ENCODE results near the gene MUCL1. TPM values are rescaled to one million over a fixed set of nuclear protein-coding genes. Genes with fewer than 3 reads are reported as not detected.

MUCL1 gene, protein sequence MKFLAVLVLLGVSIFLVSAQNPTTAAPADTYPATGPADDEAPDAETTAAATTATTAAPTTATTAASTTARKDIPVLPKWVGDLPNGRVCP
- not detected for polyA plus RNA-seq

DNA sequence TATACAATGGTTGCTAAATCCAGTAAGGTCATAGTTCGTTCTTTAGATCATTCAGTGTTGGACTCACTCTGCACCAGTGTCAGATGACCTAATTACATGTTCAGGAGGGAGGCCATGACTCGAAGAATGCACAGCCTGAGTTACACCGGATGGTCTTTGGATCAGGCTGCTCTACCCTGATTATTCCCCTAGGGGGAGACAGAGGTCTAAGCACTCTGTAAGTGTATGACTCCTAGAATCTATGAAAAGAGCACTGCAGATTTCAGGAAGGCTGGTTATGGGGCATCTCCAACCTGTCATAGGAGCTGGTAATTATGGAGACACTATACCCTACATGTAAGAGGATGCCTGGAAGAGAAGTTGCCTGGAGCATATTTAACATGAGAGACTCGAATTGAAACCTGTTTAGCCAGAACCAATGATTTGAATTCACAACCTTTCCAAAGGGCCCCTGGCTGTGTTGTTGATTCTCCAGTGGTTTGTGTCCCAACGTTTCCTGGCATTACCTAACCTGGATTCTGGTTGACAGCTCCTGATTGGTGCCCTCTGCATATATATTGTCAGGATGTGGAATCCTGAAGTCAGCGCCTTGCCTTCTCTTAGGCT, at the start of gene MUCL1:
MUCL1 (plus strand) TSS at position 584 of the 606 bp plus-strand sequence. CDS start 67 bp downstream, outside the sequence.
- H3K4me1 Mint-ChIP-seq = no peaks in the 10 kb centered on the region
- H3K36me3 Mint-ChIP-seq = peaks cover 2% of the 10 kb centered on the region
- no peak within 1 kb of the TSS for H3K27ac Mint-ChIP-seq
- H3K9me3 Mint-ChIP-seq = no peaks in the 10 kb centered on the region
- no peak within 1 kb of the TSS for H3K4me3 Mint-ChIP-seq
- peaks cover 14% of the 10 kb centered on the region for H3K27me3 Mint-ChIP-seq

DNA sequence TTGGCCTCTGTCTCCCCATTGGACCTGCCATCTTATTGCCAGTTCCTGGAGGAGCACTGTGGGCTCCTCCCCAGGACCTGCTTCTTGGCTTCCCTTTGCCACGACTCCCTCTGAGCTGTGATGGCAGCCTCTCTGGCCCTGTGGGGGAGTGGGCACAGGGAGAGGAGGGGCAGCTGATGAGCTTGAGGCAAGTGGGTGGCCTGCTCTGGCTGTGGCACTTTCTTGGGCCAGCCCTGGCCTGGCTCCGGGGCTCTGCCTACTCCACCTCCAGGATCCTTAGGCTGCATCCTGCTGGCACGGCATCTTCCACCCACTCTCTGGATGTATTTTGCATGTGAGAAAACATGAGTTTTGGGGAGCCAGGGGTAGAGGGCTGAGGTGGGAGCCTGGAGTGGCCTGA, 32.6 kb upstream of the MUCL1 start:
- H3K36me3 Mint-ChIP-seq = no peaks in the 10 kb centered on the region
- H3K27me3 Mint-ChIP-seq = peaks cover 7% of the 10 kb centered on the region
- no peaks in the 10 kb centered on the region for H3K4me1 Mint-ChIP-seq
- H3K4me3 Mint-ChIP-seq = no peak overlapping the region
- no peak overlapping the region for H3K27ac Mint-ChIP-seq
- peaks cover 1 to 10% (median 7%) of the 10 kb centered on the region in 3 donors for H3K9me3 Mint-ChIP-seq

DNA sequence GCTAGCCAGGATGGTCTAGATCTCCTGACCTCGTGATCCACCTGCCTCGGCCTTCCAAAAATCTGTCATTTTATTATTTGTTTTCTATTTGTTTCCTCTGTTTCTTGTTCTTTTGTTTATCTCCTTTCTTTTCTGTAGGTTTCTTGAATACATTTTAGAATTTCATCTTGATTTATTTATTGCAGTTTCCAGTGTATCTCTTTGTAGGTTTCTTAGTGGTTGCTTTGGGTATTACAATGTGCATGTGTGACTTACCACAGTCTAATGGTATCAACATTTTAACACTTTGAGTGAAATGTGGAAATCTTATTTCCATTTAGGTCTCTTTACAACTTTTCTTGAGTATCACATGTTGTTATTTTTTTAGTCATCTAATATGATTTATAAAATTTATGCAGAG, 29.9 kb upstream of the MUCL1 start:
- H3K36me3 Mint-ChIP-seq = no peaks in the 10 kb centered on the region
- H3K4me1 Mint-ChIP-seq = no peaks in the 10 kb centered on the region
- H3K9me3 Mint-ChIP-seq = peaks cover 1 to 10% (median 7%) of the 10 kb centered on the region in 3 donors
- H3K27ac Mint-ChIP-seq = no peak overlapping the region
- H3K4me3 Mint-ChIP-seq = no peak overlapping the region
- H3K27me3 Mint-ChIP-seq = peaks cover 4% of the 10 kb centered on the region

DNA sequence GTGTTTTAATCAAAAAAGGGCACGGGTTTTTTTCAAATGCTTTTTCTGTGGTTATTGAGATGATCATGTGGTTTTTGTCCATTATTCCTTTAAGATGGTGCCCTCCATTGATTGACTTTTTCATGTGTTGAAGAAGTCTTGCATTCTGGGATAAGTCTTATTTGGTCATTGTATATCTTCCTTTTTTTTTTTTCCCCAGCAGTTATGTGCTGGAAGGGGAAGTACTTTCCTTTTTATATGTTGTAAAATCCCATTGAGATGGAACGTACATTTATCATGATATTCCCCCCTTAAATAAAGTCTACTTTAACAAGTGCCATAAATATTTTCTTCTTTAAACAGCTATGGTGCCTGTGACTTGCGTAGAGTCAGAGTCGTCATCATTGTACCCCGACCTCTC, 24.8 kb upstream of the MUCL1 start:
- no peak overlapping the region for H3K27ac Mint-ChIP-seq
- H3K4me1 Mint-ChIP-seq = no peaks in the 10 kb centered on the region
- no peaks in the 10 kb centered on the region for H3K9me3 Mint-ChIP-seq
- H3K27me3 Mint-ChIP-seq = peaks cover 5% of the 10 kb centered on the region
- H3K36me3 Mint-ChIP-seq = no peaks in the 10 kb centered on the region
- H3K4me3 Mint-ChIP-seq = no peak overlapping the region

DNA sequence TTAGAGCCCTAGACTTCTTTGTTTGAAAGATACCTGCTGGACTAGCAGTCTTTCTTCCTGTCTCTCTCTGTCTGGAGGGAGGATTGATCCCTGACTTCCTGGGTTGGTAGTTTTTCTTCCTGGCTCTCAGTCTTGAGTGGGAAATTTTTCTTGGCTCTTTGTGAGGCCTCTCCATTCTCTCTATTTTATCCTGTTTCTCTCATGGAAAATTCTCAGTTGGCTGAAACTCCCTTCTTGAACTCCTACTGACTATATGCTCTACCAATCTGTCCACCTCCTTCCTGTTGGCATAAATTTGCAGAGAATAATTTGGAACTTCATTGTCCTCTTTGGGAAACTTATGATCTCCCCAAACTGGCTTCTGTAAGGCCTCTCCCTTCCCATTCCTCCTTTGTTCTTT, 24.1 kb upstream of the MUCL1 start:
- H3K27me3 Mint-ChIP-seq = peaks cover 5% of the 10 kb centered on the region
- no peaks in the 10 kb centered on the region for H3K36me3 Mint-ChIP-seq
- H3K9me3 Mint-ChIP-seq = no peaks in the 10 kb centered on the region
- H3K4me3 Mint-ChIP-seq = no peak overlapping the region
- no peak overlapping the region for H3K27ac Mint-ChIP-seq
- H3K4me1 Mint-ChIP-seq = no peaks in the 10 kb centered on the region

DNA sequence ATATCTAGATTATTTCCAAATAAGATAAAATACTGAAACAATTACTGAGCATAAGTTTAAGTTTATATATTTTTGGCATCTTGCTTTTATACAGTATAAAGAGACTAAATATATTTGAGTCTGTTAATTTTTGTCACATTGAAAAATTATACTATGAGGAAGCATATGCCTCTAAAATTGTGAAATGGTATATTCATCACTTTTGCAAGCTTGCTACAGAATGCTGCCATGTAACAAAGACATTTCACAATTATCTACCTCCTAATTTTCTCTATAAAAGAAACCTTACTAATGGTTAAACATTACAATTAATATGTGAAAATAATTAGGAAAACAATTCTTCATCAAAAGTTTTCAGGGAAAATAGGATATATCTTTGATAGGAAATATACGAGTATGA, 22.7 kb upstream of the MUCL1 start:
- Mint-ChIP-seq H3K4me1 (no peaks in the 10 kb centered on the region), H3K4me3 (no peak overlapping the region), H3K27ac (no peak overlapping the region), H3K9me3 (no peaks in the 10 kb centered on the region), H3K36me3 (no peaks in the 10 kb centered on the region), H3K27me3 (peaks cover 11% of the 10 kb centered on the region)

DNA sequence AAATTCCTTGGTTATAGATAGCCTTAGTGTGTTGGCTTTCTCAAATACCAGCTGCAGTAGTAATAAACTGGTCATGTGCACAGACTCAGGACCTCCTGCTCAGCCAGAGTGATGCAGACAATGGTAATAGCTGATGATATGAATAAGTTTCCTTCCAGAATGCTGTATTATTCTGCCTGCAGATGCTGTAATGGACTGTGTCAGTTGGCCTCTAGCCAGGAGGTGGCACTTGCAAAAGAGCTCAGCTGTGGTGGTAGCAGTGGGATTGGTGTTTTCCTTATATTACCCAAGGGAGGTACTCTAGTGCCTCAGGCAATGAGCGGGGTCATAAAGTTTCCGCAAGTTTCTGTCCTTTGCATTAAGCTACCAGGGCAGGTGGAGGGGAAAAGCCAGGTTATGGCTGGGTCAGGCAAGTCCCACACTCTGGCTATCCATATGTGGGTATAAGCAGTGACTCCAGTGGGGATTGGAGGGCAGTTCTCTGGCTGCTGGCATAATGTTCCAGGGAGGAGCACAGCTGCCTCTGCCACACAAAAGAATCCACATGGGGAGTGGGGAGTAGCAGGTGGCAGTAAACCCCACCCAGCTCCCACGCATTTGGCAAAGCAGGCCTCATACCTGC, 14.0 kb upstream of the MUCL1 start:
- H3K36me3 Mint-ChIP-seq = no peaks in the 10 kb centered on the region
- no peak overlapping the region for H3K27ac Mint-ChIP-seq
- no peak overlapping the region for H3K4me3 Mint-ChIP-seq
- peaks cover 15% of the 10 kb centered on the region for H3K27me3 Mint-ChIP-seq
- H3K4me1 Mint-ChIP-seq = no peaks in the 10 kb centered on the region
- H3K9me3 Mint-ChIP-seq = peaks cover 3 to 7% (median 4%) of the 10 kb centered on the region in 3 donors

DNA sequence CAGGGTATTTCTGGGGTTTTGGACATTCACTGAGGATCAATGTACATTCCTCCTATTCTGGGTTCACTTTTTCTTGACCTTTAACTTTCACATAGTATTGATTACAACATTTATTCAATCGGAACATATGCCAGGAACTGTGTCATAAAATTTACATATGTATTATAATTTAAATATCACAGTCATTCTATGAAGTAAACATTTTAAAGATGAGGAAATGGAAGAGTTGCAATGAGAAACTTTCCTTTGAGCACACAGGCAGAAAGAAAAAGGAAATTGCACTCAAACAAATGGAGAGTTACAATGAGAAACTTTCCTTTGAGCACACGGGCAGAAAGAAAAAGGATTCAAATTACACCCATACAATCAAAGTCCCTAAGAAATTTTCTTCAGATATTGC, 3.1 kb downstream of the MUCL1 start:
- Mint-ChIP-seq H3K27ac (no peak overlapping the region), H3K4me3 (no peak overlapping the region), H3K4me1 (peaks cover 0 to 1% (median 0%) of the 10 kb centered on the region in 3 donors), H3K36me3 (peaks cover 2% of the 10 kb centered on the region), H3K27me3 (peaks cover 16% of the 10 kb centered on the region), H3K9me3 (peaks cover 0 to 4% (median under 1%) of the 10 kb centered on the region in 3 donors)

DNA sequence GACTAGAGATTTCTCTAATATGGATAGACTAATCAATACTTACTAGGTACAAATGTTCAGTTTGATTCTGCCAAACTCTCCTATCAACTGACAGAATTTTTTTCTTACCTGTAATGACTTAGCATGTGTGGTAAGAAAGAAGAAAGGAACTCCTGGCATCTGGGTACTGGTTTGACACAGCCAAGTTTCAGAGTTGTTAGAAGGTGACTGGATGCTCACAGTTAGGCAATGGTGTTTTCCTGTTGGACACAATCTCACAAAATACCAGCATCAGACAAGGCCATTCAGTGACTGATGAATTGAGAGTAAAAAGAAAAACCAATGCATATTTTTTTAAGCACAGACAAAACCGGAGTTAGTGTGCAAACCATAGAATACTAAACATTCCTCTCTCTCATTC, 4.2 kb downstream of the MUCL1 start:
- no peak overlapping the region for H3K4me3 Mint-ChIP-seq
- H3K4me1 Mint-ChIP-seq = peaks cover 0 to 1% (median 0%) of the 10 kb centered on the region in 3 donors
- no peak overlapping the region for H3K27ac Mint-ChIP-seq
- H3K36me3 Mint-ChIP-seq = peaks cover 2% of the 10 kb centered on the region
- peaks cover 0 to 4% (median 3%) of the 10 kb centered on the region in 3 donors for H3K9me3 Mint-ChIP-seq
- H3K27me3 Mint-ChIP-seq = peaks cover 12% of the 10 kb centered on the region

DNA sequence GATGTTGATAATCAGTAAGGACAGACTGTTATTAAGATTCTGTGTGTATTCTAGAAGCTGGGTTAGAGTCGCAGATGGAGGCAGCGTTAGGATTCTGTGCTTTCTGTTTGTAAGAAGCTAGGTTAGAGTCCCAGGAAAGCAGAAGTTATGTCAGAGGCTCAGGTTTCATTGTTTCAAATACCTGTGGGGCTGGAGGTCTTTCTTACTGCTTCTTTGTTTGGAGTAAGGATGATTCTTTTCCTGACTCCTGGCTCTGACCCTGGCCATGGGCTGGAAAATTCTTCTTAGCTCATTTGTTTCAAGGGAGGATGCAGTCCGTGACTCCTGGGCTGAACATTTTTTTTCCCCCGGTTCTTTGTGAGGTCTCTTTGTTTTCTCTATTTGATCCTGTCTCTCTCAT, 5.2 kb downstream of the MUCL1 start:
- Mint-ChIP-seq H3K4me1 (peaks cover 0 to 1% (median 0%) of the 10 kb centered on the region in 3 donors), H3K36me3 (peaks cover 2% of the 10 kb centered on the region), H3K4me3 (no peak overlapping the region), H3K27me3 (peaks cover 12% of the 10 kb centered on the region), H3K27ac (no peak overlapping the region), H3K9me3 (peaks cover 0 to 4% (median 3%) of the 10 kb centered on the region in 3 donors)

DNA sequence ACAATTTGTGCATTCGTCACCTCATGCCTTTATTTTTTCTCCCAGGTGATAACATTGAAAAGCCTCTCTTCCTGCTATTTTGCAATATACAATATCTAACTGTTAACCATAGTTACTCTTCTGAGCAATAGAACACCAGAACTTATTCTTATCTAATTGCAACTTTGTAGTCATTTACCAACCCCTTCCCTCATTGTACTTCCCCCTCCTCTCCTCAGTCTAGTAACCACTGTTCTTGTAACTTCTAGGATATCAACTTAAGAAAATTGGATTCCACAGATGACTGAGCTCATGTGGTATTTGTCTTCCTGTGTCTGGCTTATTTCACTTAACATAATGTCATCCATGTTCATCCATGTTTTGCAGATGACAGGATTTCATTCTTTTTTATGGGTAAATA, 7.6 kb downstream of the MUCL1 start:
- no peak overlapping the region for H3K4me3 Mint-ChIP-seq
- H3K4me1 Mint-ChIP-seq = peaks cover 0 to 1% (median 0%) of the 10 kb centered on the region in 3 donors
- peaks cover 0 to 4% (median 3%) of the 10 kb centered on the region in 3 donors for H3K9me3 Mint-ChIP-seq
- peaks cover 18% of the 10 kb centered on the region for H3K27me3 Mint-ChIP-seq
- H3K36me3 Mint-ChIP-seq = peaks cover 2% of the 10 kb centered on the region
- no peak overlapping the region for H3K27ac Mint-ChIP-seq

DNA sequence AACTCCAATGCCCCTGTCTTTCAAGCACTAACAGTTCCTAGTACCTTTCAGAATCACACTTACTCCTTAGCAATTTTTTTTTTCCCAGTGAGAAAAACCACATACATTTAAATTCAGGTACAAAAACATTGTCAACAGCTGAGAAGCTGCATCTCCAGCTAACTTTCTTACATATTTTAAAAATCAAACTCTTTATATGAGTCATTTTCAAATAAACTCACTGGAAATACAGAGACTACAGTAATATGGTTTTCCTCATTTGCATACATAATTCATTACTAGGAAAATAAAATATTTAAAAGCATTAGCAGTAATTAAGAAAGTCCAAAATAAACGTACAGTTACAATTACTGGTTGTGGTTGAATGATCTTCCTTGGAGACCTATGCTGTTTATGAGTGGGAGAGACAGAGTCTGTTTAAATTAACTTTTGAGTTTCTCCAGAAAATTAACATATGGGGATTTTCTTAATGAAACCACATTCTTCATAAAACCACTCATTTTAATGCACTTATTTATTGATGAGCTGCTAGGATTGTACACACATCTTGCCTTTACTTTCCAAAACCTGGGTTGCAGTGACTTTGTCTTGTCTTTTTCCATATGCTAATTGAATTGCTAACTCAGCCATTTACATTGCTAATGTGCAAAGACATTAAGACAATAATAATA, 9.8 kb downstream of the MUCL1 start:
- peaks cover 0 to 1% (median 0%) of the 10 kb centered on the region in 3 donors for H3K4me1 Mint-ChIP-seq
- no peaks in the 10 kb centered on the region for H3K36me3 Mint-ChIP-seq
- no peak overlapping the region for H3K27ac Mint-ChIP-seq
- H3K9me3 Mint-ChIP-seq = peaks cover 0 to 4% (median 3%) of the 10 kb centered on the region in 3 donors
- H3K4me3 Mint-ChIP-seq = no peak overlapping the region
- peaks cover 19% of the 10 kb centered on the region for H3K27me3 Mint-ChIP-seq

DNA sequence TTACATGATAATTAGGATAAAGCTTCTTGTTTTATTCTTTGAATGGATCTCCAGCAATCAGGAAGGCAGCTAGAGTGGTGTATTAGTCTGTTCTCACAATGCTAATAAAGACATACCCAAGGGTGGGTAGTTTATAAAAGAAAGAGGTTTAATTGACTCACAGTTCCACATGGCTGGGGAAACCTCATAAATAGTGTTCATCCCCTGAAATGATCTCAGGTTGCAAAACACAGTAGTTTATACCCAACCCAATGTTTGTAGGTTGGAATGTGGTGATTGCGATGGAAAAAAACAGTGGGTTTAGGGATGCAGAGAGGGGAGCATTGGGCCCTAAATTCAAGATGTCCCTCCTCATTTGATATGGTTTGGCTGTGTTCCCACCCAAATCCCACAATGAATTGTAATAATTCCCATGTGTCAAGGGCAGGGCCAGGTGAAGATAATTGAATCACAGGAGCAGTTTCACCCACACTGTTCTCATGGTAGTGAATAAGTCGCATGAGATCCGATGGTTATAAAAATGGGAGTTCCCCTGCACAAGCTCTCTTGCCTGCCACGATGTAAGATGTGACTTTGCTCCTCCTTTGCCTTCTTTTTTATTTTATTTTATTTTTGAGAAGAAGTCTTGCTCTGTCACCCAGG, 11.5 kb downstream of the MUCL1 start:
- peaks cover 0 to 4% (median 3%) of the 10 kb centered on the region in 3 donors for H3K9me3 Mint-ChIP-seq
- H3K4me3 Mint-ChIP-seq = no peak overlapping the region
- H3K4me1 Mint-ChIP-seq = no peaks in the 10 kb centered on the region
- H3K27ac Mint-ChIP-seq = no peak overlapping the region
- no peaks in the 10 kb centered on the region for H3K36me3 Mint-ChIP-seq
- H3K27me3 Mint-ChIP-seq = peaks cover 15% of the 10 kb centered on the region

DNA sequence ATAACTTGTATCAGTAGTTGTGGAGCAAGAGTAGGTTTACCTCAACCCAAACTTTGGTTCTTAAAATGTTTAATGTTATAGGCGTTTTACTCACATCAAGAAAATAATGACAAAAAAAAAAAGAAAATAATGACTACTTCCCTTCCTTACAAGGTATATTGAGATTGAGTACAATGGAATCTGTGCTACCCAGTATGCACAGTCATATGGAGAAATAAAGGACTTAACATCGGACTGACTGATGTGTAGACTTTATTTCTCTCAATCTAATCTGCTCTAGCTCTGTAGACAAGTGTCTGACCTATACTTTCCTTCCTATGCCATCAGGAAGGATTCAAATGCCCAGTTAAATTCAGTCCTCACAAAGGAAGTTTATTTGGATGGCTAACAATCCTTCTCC, 14.4 kb downstream of the MUCL1 start:
- Mint-ChIP-seq H3K9me3 (no peaks in the 10 kb centered on the region), H3K27me3 (peaks cover 17% of the 10 kb centered on the region), H3K4me3 (no peak overlapping the region), H3K4me1 (no peaks in the 10 kb centered on the region), H3K27ac (no peak overlapping the region), H3K36me3 (no peaks in the 10 kb centered on the region)

DNA sequence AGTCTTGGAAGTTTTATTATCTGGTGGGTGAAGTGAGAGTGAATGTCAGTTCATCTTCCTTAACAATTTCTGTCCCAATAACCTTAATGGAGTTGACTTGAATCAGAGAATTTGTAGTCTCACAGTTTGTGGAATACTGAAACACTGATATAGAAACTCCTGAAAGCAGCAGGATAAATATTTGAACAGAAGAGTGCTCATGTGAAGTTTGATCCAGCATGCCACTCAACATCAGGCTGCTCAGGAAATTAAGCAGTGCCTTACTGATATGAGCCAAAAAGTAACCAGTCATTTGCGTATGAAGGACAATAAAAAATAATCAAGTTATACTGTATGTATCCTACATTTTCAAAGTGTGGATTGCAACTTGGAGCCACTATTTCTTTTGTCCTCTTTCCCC, 15.7 kb downstream of the MUCL1 start:
- no peak overlapping the region for H3K27ac Mint-ChIP-seq
- no peak overlapping the region for H3K4me3 Mint-ChIP-seq
- no peaks in the 10 kb centered on the region for H3K4me1 Mint-ChIP-seq
- no peaks in the 10 kb centered on the region for H3K36me3 Mint-ChIP-seq
- peaks cover 18% of the 10 kb centered on the region for H3K27me3 Mint-ChIP-seq
- H3K9me3 Mint-ChIP-seq = no peaks in the 10 kb centered on the region

Measured in IgD-negative memory B cell (primary cell).